Left hindlimb (tissue), 1 donor: ENCODE measurements around the gene PGP.

ENCODE experiments used
- DNase-seq: peaks from one replicate; pipeline ENCODE4 v3.0.0-alpha.2; 2018

PGP gene

GRCh38 chr16:2237102-2237482 is 22.5 kb upstream of the PGP start:
- DNase-seq, result no peak

- peak; percentile 63 for DNase-seq
Observed at GRCh38 chr16:2236337-2237101, 21.9 kb upstream of the PGP start, which contains the start of gene DNASE1L2. DNASE1L2 (plus strand) TSS chr16:2236444; CDS start chr16:2236817, 373 bp downstream.

- DNase-seq, result no peak
Observed at GRCh38 chr16:2235695-2236336, 21.2 kb upstream of the PGP start.

- no peak for DNase-seq
Observed at GRCh38 chr16:2235234-2235651, 20.6 kb upstream of the PGP start.

- DNase-seq, result no peak
Observed at GRCh38 chr16:2234813-2235170, 20.2 kb upstream of the PGP start.

- no peak for DNase-seq
Observed at GRCh38 chr16:2233872-2234812, 19.5 kb upstream of the PGP start.

GRCh38 chr16:2233046-2233775 is 18.6 kb upstream of the PGP start:
- DNase-seq, result no peak

GRCh38 chr16:2232094-2232990 is 17.7 kb upstream of the PGP start:
- DNase-seq, result no peak

- no peak for DNase-seq
Observed at GRCh38 chr16:2231016-2231931, 16.6 kb upstream of the PGP start.

- no peak for DNase-seq
Observed at GRCh38 chr16:2230376-2230775, 15.7 kb upstream of the PGP start.

- DNase-seq, result no peak
Observed at GRCh38 chr16:2229632-2230250, 15.1 kb upstream of the PGP start.

GRCh38 chr16:2229091-2229490 is 14.5 kb upstream of the PGP start:
- no peak for DNase-seq

- DNase-seq, result no peak
Observed at GRCh38 chr16:2228161-2228824, 13.7 kb upstream of the PGP start.

GRCh38 chr16:2226918-2227317 is 12.3 kb upstream of the PGP start:
- no peak for DNase-seq

GRCh38 chr16:2226245-2226793 is 11.7 kb upstream of the PGP start:
- DNase-seq, result no peak

GRCh38 chr16:2223942-2224486 is 9.4 kb upstream of the PGP start:
- no peak for DNase-seq

GRCh38 chr16:2223221-2223941 is 8.7 kb upstream of the PGP start, which contains the start of gene E4F1:
E4F1 (plus strand) TSS chr16:2223591; CDS start chr16:2223614, 23 bp downstream.
- peak; percentile 99 for DNase-seq

GRCh38 chr16:2216330-2216729 is 1.7 kb upstream of the PGP start:
- DNase-seq, result no peak
